Colon (tissue), 2 donors: ENCODE results near the gene PDE4B.

Source experiments
- FAIRE-seq: peaks from 2 replicates; lab custom pipeline; 2012; peaks lifted over from hg19 to GRCh38; lab: Jason Lieb, UNC
- donor health status: control.
- donor health status: control.

PDE4B gene

DNA sequence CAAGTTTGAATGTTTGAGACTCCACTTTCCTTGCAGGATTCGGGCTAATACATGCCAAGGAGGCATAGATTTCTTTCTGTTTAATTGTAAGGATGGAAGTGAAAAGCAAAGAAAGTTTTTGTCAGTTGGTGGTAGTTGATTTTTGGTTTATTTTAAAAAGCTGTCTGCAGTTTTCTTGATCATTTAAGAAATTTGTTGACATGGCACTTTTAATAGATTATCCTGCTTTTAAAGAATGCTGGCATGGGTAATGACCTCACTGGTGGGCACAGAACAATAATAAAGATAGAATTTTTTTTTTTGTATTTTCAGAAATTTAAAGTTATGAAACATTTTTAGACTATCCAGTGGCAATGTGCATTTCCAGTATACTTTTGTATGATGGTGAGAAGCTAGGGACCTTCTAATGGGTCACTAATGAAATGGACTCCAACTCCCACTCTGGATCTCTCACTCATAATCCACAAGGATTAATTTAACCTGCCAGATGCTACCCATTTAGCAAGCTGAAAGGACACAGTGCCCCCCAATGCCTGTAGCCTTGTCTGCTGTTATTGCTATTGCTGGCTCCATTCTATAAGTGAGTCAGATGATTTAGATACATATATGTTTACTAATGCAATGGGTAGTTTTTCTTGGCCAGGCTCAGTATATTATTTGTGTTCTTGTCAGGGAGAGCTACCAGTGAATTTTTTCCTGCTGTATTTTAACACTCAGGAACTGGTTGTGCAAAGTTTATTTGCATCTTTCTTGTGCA lies 551.1 kb downstream of the PDE4B start:
- no peak for FAIRE-seq

GRCh38 chr1:66346057-66346795 lies 553.5 kb downstream of the PDE4B start:
- no peak for FAIRE-seq

GRCh38 chr1:66346873-66347272 lies 554.2 kb downstream of the PDE4B start:
- no peak for FAIRE-seq

DNA sequence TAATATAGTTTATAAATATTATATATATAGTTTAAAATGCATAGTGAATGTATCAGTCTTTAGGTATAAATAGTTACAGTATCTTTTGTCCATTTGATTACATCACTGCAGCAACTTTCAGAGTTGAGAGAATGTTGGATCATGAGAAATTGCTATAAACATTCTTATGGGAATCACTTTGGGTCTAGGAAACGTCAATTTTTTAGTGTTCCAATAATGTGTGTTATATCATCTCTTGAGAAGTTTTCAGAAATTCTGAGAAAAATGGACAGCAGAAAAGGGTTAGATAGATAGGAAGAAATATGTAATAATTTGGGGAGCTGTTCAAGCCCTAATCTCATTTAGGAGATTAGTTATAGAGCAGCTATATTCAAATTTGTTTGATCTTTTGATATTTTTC lies 556.1 kb downstream of the PDE4B start:
- FAIRE-seq = no peak

DNA sequence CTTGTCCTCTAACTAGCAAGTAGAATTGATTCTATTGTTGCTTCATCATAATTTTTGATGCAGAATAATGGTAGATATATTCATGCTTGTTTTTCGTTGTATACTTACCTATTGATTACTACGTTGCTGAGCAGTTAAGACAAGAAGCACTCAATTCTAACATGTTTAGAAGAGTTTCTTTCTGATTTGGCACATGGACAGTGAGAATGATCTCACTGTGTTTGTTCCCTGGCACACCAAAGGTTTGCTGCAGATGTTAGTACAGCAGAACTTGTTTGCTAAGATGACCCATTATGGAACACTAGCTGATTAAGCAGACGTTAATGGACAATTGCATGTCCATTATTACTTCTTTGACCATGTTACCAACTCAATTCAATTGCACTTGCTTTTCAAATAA lies 556.5 kb downstream of the PDE4B start:
- no peak for FAIRE-seq

GRCh38 chr1:66350001-66350547 lies 557.4 kb downstream of the PDE4B start:
- FAIRE-seq = no peak

DNA sequence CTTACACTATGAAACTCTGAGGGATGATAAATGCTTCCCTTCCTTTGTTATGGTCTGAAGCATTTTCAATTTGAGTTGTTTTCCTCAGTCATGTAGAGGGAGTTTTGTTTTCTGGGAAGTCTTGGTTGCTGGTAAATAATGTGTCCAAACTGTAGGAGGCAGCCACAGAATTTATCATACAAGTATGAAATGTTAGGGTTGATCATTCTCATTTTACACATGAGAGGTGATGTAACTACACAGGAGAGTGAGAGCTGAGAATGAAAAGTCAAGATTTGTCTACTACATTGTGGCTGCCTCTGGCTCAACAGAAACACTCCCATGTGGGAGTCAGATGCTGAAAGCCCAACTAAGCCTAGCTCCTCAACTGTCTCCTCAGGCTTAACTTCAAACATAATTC lies 558.8 kb downstream of the PDE4B start:
- no peak for FAIRE-seq

GRCh38 chr1:66351913-66352312 lies 559.2 kb downstream of the PDE4B start:
- no peak for FAIRE-seq

GRCh38 chr1:66352792-66353191 lies 560.1 kb downstream of the PDE4B start:
- FAIRE-seq = no peak

GRCh38 chr1:66353257-66353656 lies 560.6 kb downstream of the PDE4B start:
- no peak for FAIRE-seq

DNA sequence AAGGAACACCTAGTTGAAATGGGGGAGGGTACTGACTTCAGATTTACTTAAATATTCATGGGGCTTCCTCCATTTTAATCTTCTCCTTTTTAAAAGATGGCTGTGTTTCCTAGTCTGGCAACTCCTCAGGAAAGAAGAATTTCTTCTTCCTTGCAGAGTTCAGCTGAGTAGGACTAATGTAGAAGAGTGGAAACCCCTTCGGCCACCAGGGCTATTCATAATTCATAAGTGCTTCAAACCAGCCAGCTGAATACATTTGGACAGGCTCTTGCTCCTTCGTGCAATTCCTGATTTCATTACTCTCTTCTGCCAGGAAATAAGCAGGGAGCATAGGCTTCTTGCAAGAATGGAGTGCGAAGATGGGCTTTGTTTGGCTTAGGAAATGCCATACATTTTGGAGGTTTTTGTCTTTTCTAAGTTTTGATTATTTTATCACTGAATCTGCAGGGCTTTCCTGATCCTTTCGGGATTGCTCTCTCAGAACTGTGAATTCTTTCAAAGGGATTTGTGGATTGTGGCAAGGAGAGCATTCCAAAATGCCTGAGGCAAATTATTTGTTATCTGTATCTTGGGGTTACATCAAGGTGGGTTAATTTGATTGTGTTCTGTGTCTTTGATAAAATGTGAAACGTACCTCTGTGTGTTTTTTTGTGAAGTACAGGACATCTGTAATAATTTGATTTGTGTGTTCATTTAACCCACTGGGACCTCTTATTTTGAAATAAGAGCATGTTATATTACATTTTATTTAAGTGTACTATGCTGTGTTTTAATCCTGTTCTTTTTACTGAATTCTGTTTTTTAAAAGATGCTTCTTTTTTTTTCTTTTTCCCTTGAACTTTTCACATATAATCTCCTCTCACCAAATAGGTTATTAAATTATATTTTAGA lies 561.9 kb downstream of the PDE4B start:
- no peak for FAIRE-seq

DNA sequence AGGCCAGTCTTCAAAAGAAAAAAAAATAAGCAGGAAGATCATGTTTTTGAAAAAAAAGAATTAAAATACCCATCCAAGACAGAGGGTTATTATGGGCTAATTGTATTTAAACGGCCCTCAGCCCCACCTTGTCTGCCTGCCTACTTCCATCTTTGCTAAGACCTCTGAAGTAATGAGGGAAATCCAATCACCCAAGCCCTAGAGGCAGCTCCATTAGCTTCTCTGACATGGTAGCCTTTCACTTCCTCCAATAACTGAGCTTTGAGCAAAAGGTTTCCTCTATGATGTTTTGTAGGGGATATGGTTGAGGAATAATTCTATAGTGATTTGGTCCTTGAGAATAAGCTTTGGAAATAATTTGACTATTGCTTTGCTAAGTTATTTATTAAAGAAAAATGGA lies 563.1 kb downstream of the PDE4B start:
- FAIRE-seq = no peak

DNA sequence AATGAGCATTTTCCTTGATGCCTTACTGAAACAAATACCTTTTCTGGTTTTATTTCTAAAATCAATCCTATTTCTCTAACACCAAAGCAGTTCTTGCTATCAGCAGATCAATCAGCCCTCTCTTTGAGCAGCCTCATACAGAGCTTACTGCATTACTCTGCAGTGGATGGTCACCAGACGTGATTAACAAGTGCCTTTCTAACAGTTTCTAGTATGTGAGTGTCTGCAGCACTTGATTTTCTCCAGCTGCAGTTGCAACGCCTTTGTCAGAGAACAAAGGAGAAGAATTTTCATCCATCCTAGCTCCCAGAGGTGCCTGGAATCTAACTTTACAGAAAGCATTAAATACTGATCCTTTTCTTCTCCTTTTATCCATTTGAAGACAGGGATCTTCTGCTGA lies 563.9 kb downstream of the PDE4B start:
- FAIRE-seq = no peak

GRCh38 chr1:66357021-66357420 lies 564.3 kb downstream of the PDE4B start:
- no peak for FAIRE-seq

DNA sequence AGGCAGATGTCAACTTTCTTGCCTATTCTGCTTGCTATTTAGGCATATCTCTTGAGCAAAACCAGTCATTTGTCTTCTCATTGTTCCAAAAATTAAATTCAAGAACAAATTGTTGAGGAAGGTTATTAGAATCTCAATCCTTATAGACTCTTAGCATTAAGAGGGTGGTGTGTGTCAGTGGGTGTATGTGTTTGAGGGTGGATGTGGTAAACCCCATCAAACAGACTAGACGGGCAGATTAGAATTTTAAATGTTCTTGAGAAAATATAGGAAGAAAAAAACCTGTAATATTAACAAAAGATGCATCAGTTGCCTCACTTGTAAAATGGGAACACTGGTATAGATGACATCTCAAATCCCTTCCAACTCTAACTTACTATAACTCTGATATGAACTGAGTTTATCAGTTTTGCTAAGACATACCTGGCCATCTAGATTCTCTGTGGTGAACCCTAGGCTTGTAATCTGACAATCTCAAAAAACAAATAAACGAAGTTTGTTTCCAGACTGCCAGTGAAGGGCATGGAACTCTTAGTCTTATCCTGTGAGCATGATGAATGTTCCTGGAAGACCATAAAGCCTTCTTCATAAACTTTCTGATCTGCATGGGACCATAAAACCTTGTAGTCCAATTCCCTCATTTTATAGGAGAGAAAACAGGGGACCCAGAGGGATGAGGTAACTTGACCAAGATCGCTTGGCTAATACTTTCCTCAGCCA lies 564.9 kb downstream of the PDE4B start:
- FAIRE-seq = no peak

DNA sequence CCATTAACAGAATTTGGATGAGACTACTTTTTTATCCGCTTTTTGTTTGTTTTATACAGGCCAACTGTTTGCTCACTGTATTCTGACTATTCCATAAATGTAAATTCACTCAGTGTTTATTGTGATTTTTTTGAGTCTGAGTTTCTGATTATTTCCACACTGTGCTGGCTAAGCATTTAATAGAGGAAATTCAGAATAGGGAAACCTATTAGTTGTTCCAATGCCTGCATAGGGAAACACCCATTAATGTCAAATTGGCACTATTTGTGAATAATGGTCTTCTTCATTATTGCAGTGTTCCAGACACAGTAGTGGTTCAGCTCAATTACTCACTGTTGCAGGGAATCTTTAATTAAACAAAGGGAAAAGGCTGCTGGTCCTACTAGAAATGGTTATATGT lies 566.6 kb downstream of the PDE4B start:
- FAIRE-seq = no peak

GRCh38 chr1:66359815-66360214 lies 567.1 kb downstream of the PDE4B start:
- no peak for FAIRE-seq

DNA sequence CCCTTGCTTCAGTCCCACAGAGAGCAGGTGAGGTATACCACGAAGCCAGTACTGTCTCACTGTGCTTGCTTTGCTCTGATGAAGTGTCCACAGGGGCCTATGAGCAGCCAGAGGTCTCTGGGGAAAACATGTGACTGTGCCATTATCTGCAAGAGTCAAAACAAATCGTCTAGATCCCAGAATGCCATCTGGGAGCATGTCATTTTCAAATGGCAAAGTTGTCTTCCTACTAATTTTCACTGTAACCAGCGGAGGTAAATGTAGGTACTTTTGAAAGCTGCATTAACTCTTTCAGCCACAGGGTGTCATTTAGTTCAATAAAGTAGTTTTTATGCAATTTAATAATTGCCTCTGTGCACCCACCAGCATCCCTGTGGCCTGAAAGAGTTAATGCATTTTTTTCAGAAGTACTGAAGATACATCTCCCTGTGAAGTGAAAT lies 567.6 kb downstream of the PDE4B start:
- FAIRE-seq = no peak

DNA sequence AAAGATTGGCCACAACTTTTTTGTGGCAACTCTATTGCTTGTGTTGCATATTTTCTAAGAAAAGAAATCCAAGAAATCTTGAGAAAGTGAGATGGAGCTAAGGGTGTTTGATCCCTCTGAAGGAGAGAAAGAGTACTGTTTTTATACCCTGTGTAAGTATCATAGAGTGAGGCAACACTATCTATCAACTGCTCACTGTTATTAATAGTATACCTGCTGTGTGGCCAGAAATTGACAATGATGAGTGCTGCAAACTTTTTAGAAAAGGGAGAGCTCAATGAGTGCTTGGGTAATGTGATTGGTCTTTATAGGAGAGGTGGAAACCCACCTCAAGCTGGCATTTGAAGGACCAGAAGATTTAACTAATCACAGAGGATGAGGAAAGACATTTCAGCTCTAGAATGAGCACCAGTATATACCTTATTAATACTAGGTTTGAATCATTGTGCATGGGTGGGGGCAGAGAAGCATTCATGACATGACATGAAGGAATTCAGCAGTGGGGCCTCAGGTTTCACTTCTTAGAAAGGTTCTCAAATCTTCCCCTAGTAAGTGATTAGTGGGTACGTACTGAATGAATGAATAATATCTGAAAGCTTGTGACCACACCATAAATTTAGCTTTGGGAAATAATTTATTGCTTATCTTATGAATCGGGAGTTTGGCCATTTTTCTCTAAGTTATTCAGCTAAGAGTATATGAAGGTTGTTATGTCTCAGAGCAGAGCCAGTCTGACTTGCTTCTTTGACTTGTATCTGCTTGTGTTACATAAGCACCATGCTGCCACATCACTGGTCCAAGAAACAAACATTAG lies 572.1 kb downstream of the PDE4B start:
- FAIRE-seq = no peak

DNA sequence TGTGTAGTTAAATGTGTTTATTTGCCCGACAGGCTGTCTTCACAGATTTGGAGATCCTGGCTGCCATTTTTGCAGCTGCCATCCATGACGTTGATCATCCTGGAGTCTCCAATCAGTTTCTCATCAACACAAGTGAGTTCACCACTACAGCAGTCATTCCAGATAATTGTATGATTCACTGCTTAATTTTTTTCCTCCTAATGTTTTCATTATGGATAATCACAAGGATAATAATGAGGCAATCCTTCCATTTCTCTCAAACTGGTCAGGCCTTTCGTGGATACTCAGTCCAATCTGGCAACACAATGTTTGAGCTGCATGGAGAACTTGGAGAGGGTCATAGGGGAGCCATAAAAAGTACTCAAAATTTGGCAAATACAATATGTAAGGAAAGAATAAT lies 572.9 kb downstream of the PDE4B start:
- no peak for FAIRE-seq

DNA sequence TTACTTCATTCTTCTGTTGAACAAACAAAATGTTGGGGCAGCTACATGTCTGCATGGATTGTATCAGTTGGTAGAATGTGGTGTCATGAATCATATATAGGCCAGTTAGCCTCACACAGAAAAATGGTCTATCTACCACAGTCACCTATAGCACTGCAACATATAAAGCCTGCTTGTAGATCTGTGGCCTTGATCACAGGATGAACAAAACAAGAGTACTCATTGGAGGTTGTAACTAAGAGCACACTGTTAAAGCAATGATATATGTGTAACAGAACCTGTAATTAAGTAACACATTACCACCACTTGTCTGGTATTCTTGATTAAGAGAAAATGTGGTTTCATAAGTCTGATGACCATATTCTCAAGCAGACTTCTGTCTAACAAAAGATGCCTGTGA lies 573.9 kb downstream of the PDE4B start:
- no peak for FAIRE-seq
